Right lobe of liver (tissue), 6 donors: ENCODE measurements around the gene CLEC3B. TPM values are rescaled to one million over a fixed set of nuclear protein-coding genes. Genes with fewer than 3 reads are reported as not detected.

Experiments used
- ATAC-seq, 4 donors: fragments of 200-7000 bp; cut with Tn5 transposase; one replicate each; pipeline ENCODE4 v1.9.1; 2020; ENCODE audit warnings: mild to moderate bottlenecking in 4 of 4, moderate library complexity in 4 of 4
- DNase-seq, 3 donors: peaks; one replicate each; pipeline ENCODE4 v3.0.0-alpha.2; 2020
- H3K27ac ChIP-seq, 3 donors: fragments of 200-600 bp; one replicate each; pipeline ENCODE4 v1.8.0; 2022
- H3K27me3 ChIP-seq, 2 donors: fragments of 200-600 bp; one replicate each; pipeline ENCODE4 v1.8.0; 2022
- H3K36me3 ChIP-seq, 4 donors: fragments of 200-600 bp; sonication (generic) in 1 of 4; one replicate each; pipeline versions ENCODE4 v1.5.1 to v1.8.0; 2017 to 2022; ENCODE audit warnings: control low read depth in 1 of 4
- H3K4me1 ChIP-seq, 4 donors: fragments of 200-600 bp; sonication (generic) in 1 of 4; one replicate each; pipeline versions ENCODE4 v1.5.1 to v1.8.0; 2017 to 2022; ENCODE audit warnings: control low read depth in 1 of 4
- H3K4me3 ChIP-seq, 3 donors: fragments of 200-600 bp; one replicate each; pipeline ENCODE4 v1.8.0; 2022
- H3K9me3 ChIP-seq, 4 donors: fragments of 200-600 bp; sonication (generic) in 1 of 4; one replicate each; pipeline versions ENCODE4 v1.5.1 to v1.8.0; 2017 to 2022; ENCODE audit warnings: control low read depth in 1 of 4
- POLR2A ChIP-seq: fragments of 450-650 bp; IDR thresholded peaks from one replicate; pipeline ENCODE4 v1.6.1; 2017; ENCODE audit warnings: antibody characterized with exemption, mild to moderate bottlenecking
- WGBS: methylation state at CpG from one replicate; pipeline ENCODE4 v1.1.6; 2018; ENCODE audit warnings: low coverage, low lambda C conversion rate; ENCODE audit not compliant: insufficient coverage; ENCODE audit errors: missing lambda C conversion rate; 5-methylcytosine and 5-hydroxymethylcytosine counted together
- intact Hi-C, 2 donors: fragments of 100-400 bp; cut with DNase I; formaldehyde crosslinking; loops; one replicate each; pipeline versions ENCODE4 v1.11.2 to v1.14.1; 2022
- total RNA-seq, 6 experiments: library from RNA; depleted of rRNA in 2 of 6; stranded (reverse); fragments of >200 nt in 2 of 6; fragmentation: NEBNext Ultra II Directional in 3 of 6; extraction: Animal tissue kit (Norgen Biotek cat#: 25700) in 3 of 6; gene quantifications; one replicate each; pipeline versions ENCODE4 v1.1.0 to v1.2.4, GENCODE V29; 2016 to 2023
- TF ChIP-seq, protein P1 (sequence below), 4 donors: fragments of 200-600 bp in 3 of 4; fragments of 450-650 bp in 1 of 4; IDR thresholded peaks; one replicate each; pipeline versions ENCODE4 v1.5.1 to v1.8.0; 2016 to 2022; ENCODE audit warnings: antibody characterized with exemption in 4 of 4, mild to moderate bottlenecking in 2 of 4
- donor health status: DM: no; HTN: yes; CAD: no.
- donor health status: DM: no; HTN: no; CAD: no.
- donor health status: DM: no; HTN: no; CAD: no.
- donor health status: DM: no; HTN: yes; CAD: no.
- donor health status: DM: no; HTN: yes; CAD: no.

CLEC3B gene
- total RNA-seq, 6 experiments from 2014 or later, result 14.4 to 22.1 (median 19.6) TPM

DNA sequence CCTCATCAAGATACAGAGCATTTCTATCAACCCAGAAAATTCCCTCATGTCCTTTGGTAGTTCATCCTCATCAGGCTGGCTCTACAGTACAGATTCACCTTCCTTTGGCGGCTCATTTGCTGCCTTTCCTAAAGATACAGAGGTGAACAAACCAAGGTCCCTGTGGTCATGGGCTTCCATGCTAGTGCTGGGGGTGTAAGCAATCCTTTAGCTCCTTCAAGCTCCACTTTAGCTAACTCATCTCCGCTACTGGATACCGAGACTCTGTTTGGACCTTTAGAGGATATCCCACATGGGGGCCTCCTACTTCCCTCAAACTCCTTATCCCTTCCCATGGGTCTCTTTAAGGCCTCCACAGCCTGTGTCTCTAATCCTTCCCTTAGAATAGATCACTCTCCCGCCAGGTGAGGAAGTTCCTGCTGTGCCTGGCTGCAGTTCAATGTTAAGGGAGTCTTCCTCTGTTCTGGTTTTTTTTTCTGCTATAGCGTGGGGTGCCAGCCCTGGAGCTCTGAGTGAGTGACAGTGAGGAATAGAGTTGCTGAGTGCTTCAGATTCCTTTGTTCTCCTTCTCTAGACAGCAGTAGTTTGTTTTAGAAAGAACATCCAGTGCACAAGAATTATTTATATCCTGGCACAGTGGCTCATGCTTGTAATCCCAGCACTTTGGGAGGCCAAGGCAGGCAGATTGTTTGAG is 30.7 kb downstream of the CLEC3B start:
- DNase-seq (no peak), ATAC-seq (no peak)
- Histone ChIP-seq H3K27ac (no peak overlapping the region), H3K9me3 (no peaks in the 10 kb centered on the region), H3K4me3 (no peak overlapping the region), H3K4me1 (no peaks in the 10 kb centered on the region), H3K36me3 (no peaks in the 10 kb centered on the region), H3K27me3 (no peaks in the 10 kb centered on the region)
- 74% methylated on average over 5 of the region's 5 CpGs for WGBS
- no peak for TF ChIP-seq POLR2A
- TF ChIP-seq, protein P1, sequence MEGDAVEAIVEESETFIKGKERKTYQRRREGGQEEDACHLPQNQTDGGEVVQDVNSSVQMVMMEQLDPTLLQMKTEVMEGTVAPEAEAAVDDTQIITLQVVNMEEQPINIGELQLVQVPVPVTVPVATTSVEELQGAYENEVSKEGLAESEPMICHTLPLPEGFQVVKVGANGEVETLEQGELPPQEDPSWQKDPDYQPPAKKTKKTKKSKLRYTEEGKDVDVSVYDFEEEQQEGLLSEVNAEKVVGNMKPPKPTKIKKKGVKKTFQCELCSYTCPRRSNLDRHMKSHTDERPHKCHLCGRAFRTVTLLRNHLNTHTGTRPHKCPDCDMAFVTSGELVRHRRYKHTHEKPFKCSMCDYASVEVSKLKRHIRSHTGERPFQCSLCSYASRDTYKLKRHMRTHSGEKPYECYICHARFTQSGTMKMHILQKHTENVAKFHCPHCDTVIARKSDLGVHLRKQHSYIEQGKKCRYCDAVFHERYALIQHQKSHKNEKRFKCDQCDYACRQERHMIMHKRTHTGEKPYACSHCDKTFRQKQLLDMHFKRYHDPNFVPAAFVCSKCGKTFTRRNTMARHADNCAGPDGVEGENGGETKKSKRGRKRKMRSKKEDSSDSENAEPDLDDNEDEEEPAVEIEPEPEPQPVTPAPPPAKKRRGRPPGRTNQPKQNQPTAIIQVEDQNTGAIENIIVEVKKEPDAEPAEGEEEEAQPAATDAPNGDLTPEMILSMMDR (IDR thresholded peaks at IDR 0.05), result no peak
- intact Hi-C loops, result no loop called here

- intact Hi-C loops, result no loop called here
- TF ChIP-seq POLR2A, result no peak
- TF ChIP-seq, protein P1 (IDR thresholded peaks at IDR 0.05), result no peak
- Histone ChIP-seq H3K27me3 (no peaks in the 10 kb centered on the region), H3K27ac (no peak overlapping the region), H3K4me1 (no peaks in the 10 kb centered on the region), H3K36me3 (no peaks in the 10 kb centered on the region), H3K9me3 (no peaks in the 10 kb centered on the region), H3K4me3 (no peak overlapping the region)
- ATAC-seq (no peak), DNase-seq (no peak)
- 66% methylated on average over 3 of the region's 3 CpGs for WGBS
Measured at GRCh38 chr3:45057557-45057956, 31.5 kb downstream of the CLEC3B start.

DNA sequence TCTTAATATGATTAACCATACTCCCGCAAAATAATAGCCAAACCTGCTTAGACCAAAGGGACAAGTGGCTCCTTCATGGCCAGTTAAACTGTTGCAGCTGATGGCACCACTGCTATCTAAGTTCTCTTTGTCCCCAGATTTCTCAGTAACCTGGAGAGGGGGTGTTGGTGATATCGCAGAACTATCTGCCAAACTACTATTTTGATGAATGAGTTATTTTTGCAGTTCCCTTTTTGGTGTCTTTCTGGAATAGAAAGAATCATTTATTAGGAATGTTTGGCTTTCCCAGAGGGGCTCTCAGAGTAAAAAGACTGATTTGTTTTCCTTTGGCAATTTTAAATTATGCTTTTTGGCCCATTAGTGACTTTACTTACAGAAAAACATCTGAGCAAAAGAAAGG is 33.0 kb downstream of the CLEC3B start:
- DNase-seq, result no peak
- H3K4me3 ChIP-seq, result no peak overlapping the region
- no peaks in the 10 kb centered on the region for H3K27me3 ChIP-seq
- TF ChIP-seq, protein P1 (IDR thresholded peaks at IDR 0.05), result no peak
- no peak for TF ChIP-seq POLR2A
- H3K4me1 ChIP-seq, result no peaks in the 10 kb centered on the region
- ATAC-seq, result no peak
- intact Hi-C loops, result no loop called here
- H3K9me3 ChIP-seq, result no peaks in the 10 kb centered on the region
- no peak overlapping the region for H3K27ac ChIP-seq
- no peaks in the 10 kb centered on the region for H3K36me3 ChIP-seq
- WGBS, result 79% methylated on average over 2 of the region's 2 CpGs

DNA sequence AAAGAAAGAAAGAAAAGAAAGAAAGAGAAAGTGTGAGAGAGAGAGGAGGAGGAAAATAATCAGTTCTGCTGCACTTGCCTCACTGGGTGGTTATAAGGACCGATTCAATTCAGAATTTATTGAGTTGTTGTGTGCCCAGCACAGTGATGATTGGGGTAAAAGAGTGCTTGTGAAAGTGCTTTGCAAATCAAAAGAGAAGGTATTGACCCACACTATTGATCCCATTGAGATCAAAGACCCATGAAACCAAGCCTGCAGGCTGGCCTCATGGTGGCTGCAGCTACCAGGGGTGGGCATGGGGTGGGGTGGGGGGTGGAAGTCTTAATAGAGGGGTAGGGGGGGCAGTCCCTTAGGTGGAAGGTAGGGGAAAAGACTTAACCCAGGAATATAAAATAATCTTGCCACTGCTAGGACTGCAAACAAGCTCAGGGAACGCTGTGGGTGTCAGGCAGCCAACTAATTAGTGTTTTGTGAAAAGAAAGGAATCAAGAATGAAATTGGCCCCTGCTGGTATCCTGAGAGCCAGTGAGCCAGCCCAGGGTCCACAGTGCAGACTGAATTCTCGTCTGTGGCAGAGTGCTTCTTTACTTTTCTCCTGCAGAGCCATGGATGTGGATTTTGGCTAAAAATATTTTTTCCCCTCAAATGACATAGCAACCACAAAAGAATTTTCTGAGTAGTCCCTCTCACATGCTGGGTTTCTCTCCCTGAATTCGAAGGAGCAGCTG is 34.2 kb downstream of the CLEC3B start:
- no peak for TF ChIP-seq POLR2A
- TF ChIP-seq, protein P1 (IDR thresholded peaks at IDR 0.05), result no peak
- intact Hi-C loops, result no loop called here

More for the DNA sequence above, 34.2 kb downstream of the CLEC3B start:
- Histone ChIP-seq H3K4me1 (no peaks in the 10 kb centered on the region), H3K9me3 (no peaks in the 10 kb centered on the region), H3K36me3 (no peaks in the 10 kb centered on the region), H3K4me3 (no peak overlapping the region), H3K27me3 (no peaks in the 10 kb centered on the region), H3K27ac (no peak overlapping the region)
- WGBS, result 26% methylated on average over 4 of the region's 4 CpGs
- ATAC-seq (no peak), DNase-seq (no peak)
